ENCODE results near the gene STUB1.
A peak's percentile ranks its signal among the peaks of the same experiment; 100 is the strongest.

STUB1 gene

GRCh38 chr16:682493-683395 is 2.5 kb downstream of the STUB1 start:
- no peak for DNase-seq (ENCODE audit: low read depth)
- H3K4me3 ChIP-seq (ENCODE audit: low read depth, low read length) = peak overlapping the region; percentile 53
- TF ChIP-seq MAX (IDR thresholded peaks at IDR 0.05; ENCODE audit: low read depth, low read length) (no peak), CTCF (IDR thresholded peaks at IDR 0.05; ENCODE audit: low read depth, low read length) (no peak), MYC (IDR thresholded peaks at IDR 0.05; ENCODE audit: low read depth, low read length) (no peak), POLR2A (IDR thresholded peaks at IDR 0.05; ENCODE audit: extremely low read depth, insufficient read length) (no peak)

DNA sequence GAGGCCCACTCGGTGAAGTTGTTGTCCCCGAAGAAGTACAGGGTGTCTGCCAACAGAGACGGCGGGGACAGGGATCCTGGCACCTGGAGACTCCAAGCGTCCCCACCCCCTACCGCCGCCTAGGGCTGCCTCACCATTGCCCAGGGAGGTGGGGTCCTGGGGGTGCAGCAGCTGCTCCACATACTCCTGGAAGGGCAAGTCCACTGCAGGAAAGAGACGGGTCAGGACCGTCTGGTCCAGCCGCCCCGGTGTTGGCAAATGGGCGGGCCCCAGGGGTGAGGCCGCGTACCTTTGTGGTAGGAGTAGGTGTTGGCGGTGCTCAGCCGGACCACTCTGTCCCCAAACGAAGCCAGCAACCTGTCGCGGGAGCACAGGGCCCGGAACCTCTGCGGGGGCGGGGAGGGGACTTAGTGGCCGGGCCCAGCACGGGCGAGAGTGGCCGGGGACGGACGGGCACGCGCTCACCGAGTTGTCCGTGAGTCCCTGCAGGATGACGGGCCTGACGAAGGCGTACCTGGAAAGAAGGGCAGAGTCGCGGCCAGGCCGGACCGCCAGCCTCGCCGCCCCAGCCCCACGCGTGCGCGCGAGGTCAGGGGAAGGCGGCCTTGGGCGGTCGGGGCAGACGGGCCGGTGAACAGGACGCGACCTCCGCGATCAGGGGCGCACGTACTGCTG is 3.3 kb downstream of the STUB1 start:
- TF ChIP-seq CTCF (IDR thresholded peaks at IDR 0.05; ENCODE audit: low read depth, low read length) (no peak), MYC (IDR thresholded peaks at IDR 0.05; ENCODE audit: low read depth, low read length) (no peak), POLR2A (IDR thresholded peaks at IDR 0.05; ENCODE audit: extremely low read depth, insufficient read length) (no peak), MAX (IDR thresholded peaks at IDR 0.05; ENCODE audit: low read depth, low read length) (no peak)
- peak; percentile 38 for DNase-seq (ENCODE audit: low read depth)
- H3K4me3 ChIP-seq (ENCODE audit: low read depth, low read length) = peak overlapping the region; percentile 53

GRCh38 chr16:684071-684794 is 4.0 kb downstream of the STUB1 start, which contains the start of gene JMJD8:
JMJD8 (minus strand) TSS chr16:684334; CDS start chr16:684319, 15 bp downstream.
- TF ChIP-seq CTCF (IDR thresholded peaks at IDR 0.05; ENCODE audit: low read depth, low read length) (no peak), MAX (IDR thresholded peaks at IDR 0.05; ENCODE audit: low read depth, low read length) (peak; percentile 18), POLR2A (IDR thresholded peaks at IDR 0.05; ENCODE audit: extremely low read depth, insufficient read length) (peak; percentile 75), MYC (IDR thresholded peaks at IDR 0.05; ENCODE audit: low read depth, low read length) (peak; percentile 65; the same call in 1 of the 2 replicates)

DNA sequence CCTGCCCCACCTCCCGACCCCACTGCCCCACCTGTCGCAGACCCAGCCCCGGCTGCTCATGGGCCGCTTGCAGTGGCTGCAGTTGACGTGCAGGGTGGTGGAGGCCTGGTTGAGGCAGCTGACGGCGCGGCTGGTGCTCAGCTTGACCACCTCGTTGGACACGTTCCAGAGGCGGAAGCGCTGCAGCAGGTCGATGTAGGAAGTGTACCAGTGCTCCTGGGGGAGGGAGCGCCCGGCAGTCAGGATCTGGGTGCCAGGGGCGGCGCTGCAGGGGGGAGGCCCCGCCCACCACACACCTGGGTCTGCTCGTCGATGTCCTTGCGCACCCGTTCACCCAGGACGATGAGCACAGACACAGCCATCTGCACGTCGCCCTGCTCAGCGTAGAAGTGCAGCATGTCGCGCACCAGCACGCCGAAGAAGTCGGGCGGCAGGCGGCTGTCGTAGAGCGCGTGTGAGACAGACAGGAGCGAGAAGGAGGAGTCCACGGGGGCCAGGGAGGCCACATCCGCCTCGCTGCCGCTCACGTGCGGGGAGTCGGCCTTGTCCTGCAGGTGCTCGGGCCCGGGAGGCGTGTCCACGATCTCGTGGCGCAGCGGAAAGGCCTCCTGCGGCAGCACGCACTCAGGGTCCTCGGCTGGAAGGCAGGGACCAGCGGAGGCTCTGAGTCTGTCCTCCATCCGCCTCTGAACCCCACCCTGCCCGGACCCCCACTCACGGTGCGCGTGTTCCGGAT is 4.9 kb downstream of the STUB1 start:
- peak overlapping the region; percentile 32 for H3K4me3 ChIP-seq (ENCODE audit: low read depth, low read length)
- peak; percentile 57 for DNase-seq (ENCODE audit: low read depth)
- no peak for TF ChIP-seq CTCF (IDR thresholded peaks at IDR 0.05; ENCODE audit: low read depth, low read length)
- TF ChIP-seq MYC (IDR thresholded peaks at IDR 0.05; ENCODE audit: low read depth, low read length) = no peak
- no peak for TF ChIP-seq MAX (IDR thresholded peaks at IDR 0.05; ENCODE audit: low read depth, low read length)
- TF ChIP-seq POLR2A (IDR thresholded peaks at IDR 0.05; ENCODE audit: extremely low read depth, insufficient read length) = no peak

More at GRCh38 chr16:684071-684794, 4.0 kb downstream of the STUB1 start, which contains the start of gene JMJD8:
- peak within 1 kb of the TSS; percentile 53 for H3K4me3 ChIP-seq (ENCODE audit: low read depth, low read length)
- peak; percentile 94 for DNase-seq (ENCODE audit: low read depth)

- peak; percentile 56 for DNase-seq (ENCODE audit: low read depth)
- no peak overlapping the region for H3K4me3 ChIP-seq (ENCODE audit: low read depth, low read length)
- TF ChIP-seq MYC (IDR thresholded peaks at IDR 0.05; ENCODE audit: low read depth, low read length) (peak; percentile 18; the same call in 1 of the 2 replicates), CTCF (IDR thresholded peaks at IDR 0.05; ENCODE audit: low read depth, low read length) (peak; percentile 50), MAX (IDR thresholded peaks at IDR 0.05; ENCODE audit: low read depth, low read length) (peak; percentile 12; the same call in 1 of the 2 replicates), POLR2A (IDR thresholded peaks at IDR 0.05; ENCODE audit: extremely low read depth, insufficient read length) (no peak)
Measured at GRCh38 chr16:685967-686366, 5.8 kb downstream of the STUB1 start.

All from NB4 (cell line).